HEK293T (cell line): ENCODE results near the gene IGSF3.

Experiments
- ARNT ChIP-seq: fragments of 450-650 bp; IDR thresholded peaks from 2 replicates; pipeline ENCODE4 v1.6.1; 2017; ENCODE audit warnings: mild to moderate bottlenecking
- BHLHE40 ChIP-seq: fragments of 450-650 bp; IDR thresholded peaks from 2 replicates; pipeline ENCODE4 v1.6.1; 2016; ENCODE audit warnings: mild to moderate bottlenecking, moderate library complexity, borderline replicate concordance
- ELF4 ChIP-seq: fragments of 450-650 bp; IDR thresholded peaks from 2 replicates; pipeline ENCODE4 v1.6.1; 2017; ENCODE audit warnings: antibody characterized with exemption
- FOXA1 ChIP-seq: fragments of 450-650 bp; IDR thresholded peaks from 2 replicates; pipeline ENCODE4 v1.6.1; 2016; ENCODE audit warnings: mild to moderate bottlenecking
- FOXK2 ChIP-seq: fragments of 450-650 bp; IDR thresholded peaks from 2 replicates; pipeline ENCODE4 v1.6.1; 2016; ENCODE audit warnings: mild to moderate bottlenecking
- FOXM1 ChIP-seq: fragments of 450-650 bp; IDR thresholded peaks from 2 replicates; pipeline ENCODE4 v1.6.1; 2017; ENCODE audit warnings: mild to moderate bottlenecking, borderline replicate concordance
- HDGF ChIP-seq: fragments of 450-650 bp; IDR thresholded peaks from 2 replicates; pipeline ENCODE4 v1.6.1; 2017; ENCODE audit warnings: antibody characterized with exemption, borderline replicate concordance
- LEF1 ChIP-seq: fragments of 450-650 bp; IDR thresholded peaks from 2 replicates; pipeline ENCODE4 v1.6.1; 2017; ENCODE audit warnings: mild to moderate bottlenecking, borderline replicate concordance
- NFRKB ChIP-seq: fragments of 450-650 bp; IDR thresholded peaks from 2 replicates; pipeline ENCODE4 v1.6.1; 2016; ENCODE audit warnings: mild to moderate bottlenecking, moderate library complexity
- SP1 ChIP-seq: fragments of 450-650 bp; IDR thresholded peaks from 2 replicates; pipeline ENCODE4 v1.6.1; 2017
- SUZ12 ChIP-seq: fragments of 450-650 bp; IDR thresholded peaks from 2 replicates; pipeline ENCODE4 v1.6.1; 2016; ENCODE audit warnings: mild to moderate bottlenecking
- ZNF384 ChIP-seq: fragments of 450-650 bp; IDR thresholded peaks from 2 replicates; pipeline ENCODE4 v1.6.1; 2016

- TF ChIP-seq LEF1: no peak
- no peak for TF ChIP-seq HDGF
- TF ChIP-seq ELF4: no peak
- no peak for TF ChIP-seq FOXM1
- no peak for TF ChIP-seq SUZ12
- no peak for TF ChIP-seq ZNF384
- TF ChIP-seq SP1: no peak
- no peak for TF ChIP-seq FOXK2
- TF ChIP-seq NFRKB: no peak
- no peak for TF ChIP-seq FOXA1
- no peak for TF ChIP-seq BHLHE40
- no peak for TF ChIP-seq ARNT
Measured at GRCh38 chr1:116579259-116579875, 88.2 kb downstream of the IGSF3 start.
